ENCODE results near the gene MTMR1.

DNA sequence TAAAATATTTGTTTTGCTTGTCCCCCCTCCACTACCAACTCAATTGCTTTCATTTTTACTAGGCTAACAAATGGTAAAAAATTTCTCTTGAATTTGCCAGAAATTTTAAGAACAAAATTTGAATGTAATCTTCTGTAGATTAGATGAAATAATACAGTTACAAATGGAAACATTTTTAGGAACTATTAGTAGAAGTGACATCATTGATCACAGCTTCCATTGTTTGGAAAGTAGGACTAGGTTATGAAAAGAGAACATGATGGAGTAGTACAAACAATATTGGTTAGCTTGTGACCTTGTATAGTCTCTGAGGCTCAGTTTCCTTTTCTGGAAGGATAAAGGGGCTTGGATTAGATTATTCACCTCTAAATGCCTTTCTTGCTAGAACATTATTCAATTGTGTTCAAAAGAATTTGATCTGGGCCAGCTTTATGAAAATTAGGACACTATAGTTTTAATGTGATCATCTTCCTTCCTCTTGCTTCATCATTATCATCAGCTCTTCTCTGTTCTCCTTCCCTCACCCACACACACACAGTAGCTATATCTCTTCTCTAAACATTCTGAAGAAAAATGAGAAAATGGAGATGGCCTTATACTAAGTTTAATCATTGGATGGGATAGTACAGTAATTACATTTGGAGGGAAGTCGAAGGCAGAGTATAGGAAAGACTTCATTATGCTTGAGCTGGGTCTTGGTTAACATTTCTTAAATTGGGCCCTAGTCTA is 9.9 kb downstream of the MTMR1 start:
- TF ChIP-seq ZKSCAN1 (IDR thresholded peaks at IDR 0.05; ENCODE audit: low read depth, low read length) (no peak), HMG20A (CRISPR knock-in tag; conservative IDR thresholded peaks at IDR 0.05) (no peak), GTF3C2 (IDR thresholded peaks at IDR 0.05; ENCODE audit: borderline replicate concordance, extremely low read depth, insufficient read length) (no peak), TCFL5 (CRISPR knock-in tag; conservative IDR thresholded peaks at IDR 0.05) (no peak), TGIF2 (CRISPR knock-in tag; IDR thresholded peaks at IDR 0.05) (no peak)
- TF ChIP-seq, protein P1, sequence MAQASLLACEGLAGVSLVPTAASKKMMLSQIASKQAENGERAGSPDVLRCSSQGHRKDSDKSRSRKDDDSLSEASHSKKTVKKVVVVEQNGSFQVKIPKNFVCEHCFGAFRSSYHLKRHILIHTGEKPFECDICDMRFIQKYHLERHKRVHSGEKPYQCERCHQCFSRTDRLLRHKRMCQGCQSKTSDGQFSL (CRISPR knock-in tag; IDR thresholded peaks at IDR 0.05) = no peak
- TF ChIP-seq, protein P1 (tag; IDR thresholded peaks at IDR 0.05) = no peak
